Cardiac fibroblast (primary cell): ENCODE data around the gene GHSR.

Experiments
- DNase-seq, 2 donors: peaks; one replicate each; pipeline versions ENCODE4 v3.0.0 to v3.0.0-alpha.2; 2010; ENCODE audit warnings: low read depth in 2 of 2
- H3K4me3 ChIP-seq, 2 donors: replicated peaks in 1 of 2; 1 replicate in 1 of 2; 2 replicates in 1 of 2; pipeline ENCODE4 v1.5.1; 2011; ENCODE audit warnings: low read depth in 2 of 2, low read length in 2 of 2, mild to moderate bottlenecking in 2 of 2, moderate library complexity in 1 of 2
- TF ChIP-seq, protein P1 (sequence below): IDR thresholded peaks from one replicate; pipeline ENCODE4 v1.5.1; 2011; ENCODE audit warnings: low read depth, mild to moderate bottlenecking, low read length, inconsistent platforms

Gene GHSR

DNA sequence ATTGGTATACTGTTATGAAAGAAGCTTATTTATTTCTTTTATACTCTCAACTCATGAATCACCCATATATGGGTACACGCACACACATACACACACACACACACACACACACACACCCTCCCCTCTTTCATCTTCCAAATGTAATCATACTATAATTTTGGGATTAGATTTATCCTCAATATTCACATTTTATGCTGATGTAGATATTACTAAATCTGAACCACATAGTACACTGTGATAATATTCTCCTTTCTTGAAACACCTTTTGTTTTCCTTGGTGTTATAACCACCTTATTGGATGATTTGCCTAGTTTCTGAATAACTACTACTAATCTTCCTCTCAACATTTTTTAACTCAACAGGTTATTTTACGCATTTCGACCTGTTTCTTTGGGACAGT is 8.1 kb upstream of the GHSR start:
- DNase-seq, result no peak
- no peak overlapping the region for H3K4me3 ChIP-seq
- TF ChIP-seq, protein P1, sequence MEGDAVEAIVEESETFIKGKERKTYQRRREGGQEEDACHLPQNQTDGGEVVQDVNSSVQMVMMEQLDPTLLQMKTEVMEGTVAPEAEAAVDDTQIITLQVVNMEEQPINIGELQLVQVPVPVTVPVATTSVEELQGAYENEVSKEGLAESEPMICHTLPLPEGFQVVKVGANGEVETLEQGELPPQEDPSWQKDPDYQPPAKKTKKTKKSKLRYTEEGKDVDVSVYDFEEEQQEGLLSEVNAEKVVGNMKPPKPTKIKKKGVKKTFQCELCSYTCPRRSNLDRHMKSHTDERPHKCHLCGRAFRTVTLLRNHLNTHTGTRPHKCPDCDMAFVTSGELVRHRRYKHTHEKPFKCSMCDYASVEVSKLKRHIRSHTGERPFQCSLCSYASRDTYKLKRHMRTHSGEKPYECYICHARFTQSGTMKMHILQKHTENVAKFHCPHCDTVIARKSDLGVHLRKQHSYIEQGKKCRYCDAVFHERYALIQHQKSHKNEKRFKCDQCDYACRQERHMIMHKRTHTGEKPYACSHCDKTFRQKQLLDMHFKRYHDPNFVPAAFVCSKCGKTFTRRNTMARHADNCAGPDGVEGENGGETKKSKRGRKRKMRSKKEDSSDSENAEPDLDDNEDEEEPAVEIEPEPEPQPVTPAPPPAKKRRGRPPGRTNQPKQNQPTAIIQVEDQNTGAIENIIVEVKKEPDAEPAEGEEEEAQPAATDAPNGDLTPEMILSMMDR, result no peak

DNA sequence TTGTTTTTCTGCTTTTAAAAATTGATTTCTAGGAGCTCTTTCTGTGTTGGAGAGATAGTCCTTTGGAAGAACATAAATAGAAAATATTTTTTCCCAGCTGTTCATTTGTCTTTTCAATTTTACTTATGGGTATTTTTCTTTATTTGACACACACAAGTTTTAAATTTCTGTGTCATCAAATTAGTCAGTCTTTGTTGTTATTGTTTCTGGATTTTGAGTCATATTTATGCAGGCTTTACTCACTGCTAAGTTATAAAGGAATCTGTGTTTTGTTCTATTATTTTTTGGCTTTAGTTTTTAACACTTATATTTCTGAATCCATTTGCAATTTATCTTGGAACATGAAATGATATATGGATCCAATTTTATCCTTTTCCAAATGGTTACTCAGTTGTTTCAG is 5.9 kb upstream of the GHSR start:
- H3K4me3 ChIP-seq, result no peak overlapping the region
- TF ChIP-seq, protein P1, result no peak
- DNase-seq, result peak in 1 of 2 donors; percentile 51

DNA sequence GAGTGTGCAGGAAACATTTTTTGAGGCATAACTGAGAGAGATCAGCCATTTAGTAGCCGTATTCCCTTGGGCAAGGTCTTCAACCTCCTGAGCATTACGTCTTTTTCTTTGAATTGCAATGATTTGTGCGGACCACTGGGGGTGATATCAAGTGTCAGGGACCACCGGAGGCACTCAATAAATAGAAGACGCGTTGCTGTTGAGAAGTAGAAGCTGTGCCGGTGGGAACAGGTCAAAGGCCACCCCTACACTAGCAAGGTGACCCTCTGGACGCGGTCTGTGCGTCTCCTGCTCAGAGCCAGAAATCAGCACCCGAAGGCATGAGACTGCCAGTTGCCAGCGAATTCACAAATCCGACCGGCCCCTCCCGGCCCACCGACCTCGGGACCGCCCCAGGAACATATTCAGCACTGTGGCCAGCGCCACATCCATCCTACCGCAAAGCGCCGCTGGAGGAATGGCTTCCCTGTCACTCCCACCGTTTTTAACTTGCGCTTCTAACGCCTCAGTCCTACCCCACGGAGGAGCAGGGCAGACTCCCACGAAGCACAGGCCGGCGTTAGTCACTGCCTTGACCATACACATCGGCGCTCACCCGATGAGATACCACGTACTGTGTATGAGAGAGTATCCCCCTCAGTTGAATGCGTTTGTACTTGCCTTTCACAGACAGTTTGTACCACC is 1.4 kb upstream of the GHSR start:
- H3K4me3 ChIP-seq, result no peak overlapping the region
- TF ChIP-seq, protein P1, result no peak
- DNase-seq, result peak; percentile 39 to 41

DNA sequence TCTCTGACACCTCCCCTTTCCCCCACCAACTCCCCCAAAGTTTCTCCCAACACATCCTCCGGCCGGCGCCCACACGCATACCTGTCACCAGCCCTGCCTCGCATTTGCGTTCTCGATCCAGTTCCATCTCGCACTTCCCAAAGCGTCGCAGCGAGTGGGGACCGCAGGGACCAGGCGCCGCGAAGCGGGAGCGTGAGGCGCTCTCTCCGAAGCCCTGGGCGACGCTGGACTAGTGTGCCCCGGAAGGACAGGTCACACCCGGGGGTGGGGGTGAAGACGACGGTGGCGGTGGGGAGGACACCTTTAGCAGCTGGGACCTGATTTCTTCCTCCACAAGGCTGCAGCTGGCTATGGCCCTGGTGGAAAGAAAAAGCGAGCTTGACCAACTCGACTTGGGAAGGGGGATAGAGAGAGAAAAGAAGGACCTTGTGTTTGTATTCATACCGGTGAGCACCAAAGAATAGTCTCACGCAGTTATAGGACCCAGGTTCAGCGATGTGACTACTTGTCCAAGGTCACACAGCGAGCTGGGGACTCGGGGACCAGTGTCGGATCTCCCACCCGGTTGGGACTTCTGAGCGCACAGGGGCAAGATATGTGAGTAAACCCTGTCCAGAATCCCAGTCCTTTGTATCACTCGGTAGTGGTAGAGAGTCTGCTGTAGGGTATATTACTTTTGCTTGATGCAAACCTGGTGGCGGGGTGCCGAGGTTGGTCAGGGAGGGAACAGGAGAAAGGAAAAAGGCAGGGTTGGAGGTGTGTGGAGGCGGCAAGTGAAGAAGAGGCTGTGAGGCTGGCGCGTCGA is 607 bp upstream of the GHSR start:
- TF ChIP-seq, protein P1, result no peak
- DNase-seq, result no peak
- H3K4me3 ChIP-seq, result no peak overlapping the region

DNA sequence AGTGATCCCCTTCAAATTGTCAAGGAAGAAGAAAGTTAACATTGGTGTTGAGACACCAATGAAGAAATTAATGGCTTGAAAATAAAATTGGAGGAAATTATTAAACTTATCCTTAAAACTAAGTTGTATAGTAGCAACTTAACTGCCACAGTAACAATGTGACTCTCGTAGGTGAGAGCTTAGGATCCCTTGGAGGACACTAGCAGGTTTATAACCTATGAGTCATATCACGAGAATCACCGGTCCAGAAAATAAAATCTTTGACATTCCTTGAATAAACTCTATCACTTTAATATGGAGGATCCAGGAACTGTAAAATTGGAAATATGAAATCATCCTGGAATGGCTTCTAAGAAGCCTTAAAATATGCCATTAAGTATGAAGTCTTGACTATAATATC is 2.1 kb downstream of the GHSR start:
- DNase-seq, result no peak
- TF ChIP-seq, protein P1, result no peak
- H3K4me3 ChIP-seq, result no peak overlapping the region

DNA sequence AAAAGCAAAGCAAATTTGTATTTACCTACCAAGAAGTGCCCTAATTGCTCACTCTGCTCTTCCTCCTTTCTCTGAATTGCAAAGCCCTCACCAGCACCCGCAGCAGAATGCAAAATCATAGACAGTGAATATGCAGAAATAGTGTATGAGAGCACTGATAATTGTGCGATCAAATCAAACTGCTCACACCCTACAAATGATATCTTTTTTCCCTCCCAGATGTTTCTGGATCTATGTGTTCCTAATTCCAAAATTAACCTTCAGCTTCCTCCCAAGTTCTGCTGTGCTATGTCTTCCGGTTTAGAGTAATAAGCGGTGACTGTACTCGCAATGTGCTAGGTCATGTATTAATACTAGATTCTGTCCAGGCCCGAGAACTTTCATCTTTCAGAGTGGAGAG is 3.4 kb downstream of the GHSR start:
- TF ChIP-seq, protein P1, result no peak
- H3K4me3 ChIP-seq, result no peak overlapping the region
- DNase-seq, result no peak
